GM23338 (cell line): ENCODE measurements around the gene CD14. TPM values are rescaled to one million over a fixed set of nuclear protein-coding genes. Genes with fewer than 3 reads are reported as not detected.
"Not testable (repeated sequence)": the region's sequence is repeated elsewhere in the genome, so short reads cannot be mapped to it uniquely, and the experiment has no call there.

Experiments
- ATAC-seq: fragments of 200-7000 bp; cut with Tn5 transposase; 3 replicates; pipeline ENCODE4 v1.9.1; 2020
- DNase-seq: peaks from one replicate; pipeline ENCODE4 v3.0.0-alpha.2; 2015; ENCODE audit warnings: low spot score
- H2AFZ ChIP-seq: fragments of 200-600 bp; sonication (generic); 2 replicates; pipeline ENCODE4 v1.8.0; 2016; ENCODE audit warnings: antibody characterized with exemption, mild to moderate bottlenecking, moderate library complexity
- H3F3A ChIP-seq: fragments of 200-600 bp; sonication (generic); replicated peaks from 2 replicates; pipeline ENCODE4 v1.8.0; 2017; ENCODE audit warnings: antibody characterized with exemption, mixed run types, low read depth
- H3K27ac ChIP-seq: fragments of 200-600 bp; sonication (generic); 2 replicates; pipeline ENCODE4 v1.6.1; 2016; ENCODE audit warnings: low read depth
- H3K27me3 ChIP-seq: fragments of 200-600 bp; sonication (generic); 2 replicates; pipeline ENCODE4 v1.8.0; 2016; ENCODE audit warnings: mild to moderate bottlenecking, mixed run types, moderate library complexity; ENCODE audit not compliant: insufficient read depth
- H3K36me3 ChIP-seq: fragments of 200-600 bp; sonication (generic); 2 replicates; pipeline ENCODE4 v1.8.0; 2016; ENCODE audit warnings: mild to moderate bottlenecking; ENCODE audit not compliant: insufficient read depth
- H3K4me1 ChIP-seq: fragments of 200-600 bp; sonication (generic); 2 replicates; pipeline ENCODE4 v1.8.0; 2016; ENCODE audit warnings: mild to moderate bottlenecking, moderate library complexity; ENCODE audit not compliant: insufficient read depth
- H3K4me2 ChIP-seq: fragments of 200-600 bp; sonication (generic); 2 replicates; pipeline ENCODE4 v1.7.1; 2017; ENCODE audit warnings: mixed run types
- H3K4me3 ChIP-seq: fragments of 200-600 bp; sonication (generic); 2 replicates; pipeline ENCODE4 v1.6.1; 2016; ENCODE audit warnings: mixed run types
- H3K79me2 ChIP-seq: fragments of 200-600 bp; sonication (generic); replicated peaks from 2 replicates; pipeline ENCODE4 v1.8.0; 2017; ENCODE audit warnings: mild to moderate bottlenecking; ENCODE audit not compliant: insufficient read depth
- H3K9me2 ChIP-seq: fragments of 200-600 bp; sonication (generic); 2 replicates; pipeline ENCODE4 v1.8.0; 2017; ENCODE audit not compliant: insufficient read depth
- H4K20me1 ChIP-seq: fragments of 200-600 bp; sonication (generic); replicated peaks from 2 replicates; pipeline ENCODE4 v1.8.0; 2017; ENCODE audit warnings: mild to moderate bottlenecking; ENCODE audit not compliant: insufficient read depth
- H3K27ac Mint-ChIP-seq: 2 replicates; pipeline ENCODE4 v1.8.0; 2020; ENCODE audit warnings: inconsistent platforms, mild to moderate bottlenecking, moderate library complexity, mixed read lengths
- H3K27me3 Mint-ChIP-seq: 3 replicates; pipeline ENCODE4 v1.8.0; 2022; ENCODE audit warnings: low read depth, mild to moderate bottlenecking, moderate library complexity, mixed read lengths, inconsistent platforms; ENCODE audit not compliant: insufficient read depth, poor library complexity
- H3K36me3 Mint-ChIP-seq: 3 replicates; pipeline ENCODE4 v1.8.0; 2021; ENCODE audit warnings: low read depth, mild to moderate bottlenecking, inconsistent platforms, moderate library complexity, mixed read lengths
- H3K4me1 Mint-ChIP-seq: 3 replicates; pipeline ENCODE4 v1.8.0; 2020; ENCODE audit warnings: mild to moderate bottlenecking, inconsistent platforms, mixed read lengths
- H3K4me3 Mint-ChIP-seq: 3 replicates; pipeline ENCODE4 v1.8.0; 2021; ENCODE audit warnings: moderate library complexity, mild to moderate bottlenecking, inconsistent platforms, mixed read lengths
- H3K9me3 Mint-ChIP-seq: 3 replicates; pipeline ENCODE4 v1.8.0; 2020; ENCODE audit warnings: moderate library complexity, mild to moderate bottlenecking, inconsistent platforms, mixed read lengths
- EZH2phosphoT487 ChIP-seq: fragments of 200-600 bp; sonication (generic); IDR thresholded peaks from one replicate; pipeline ENCODE4 v1.8.1; 2018; ENCODE audit warnings: antibody characterized with exemption; ENCODE audit not compliant: unreplicated experiment
- JUNB ChIP-seq: IDR thresholded peaks from one replicate; pipeline ENCODE4 v1.6.1; 2016; ENCODE audit warnings: antibody characterized with exemption; ENCODE audit not compliant: unreplicated experiment
- NANOG ChIP-seq: IDR thresholded peaks from 2 replicates; pipeline ENCODE4 v1.6.1; 2016; ENCODE audit warnings: antibody characterized with exemption, borderline replicate concordance
- POLR2AphosphoS5 ChIP-seq: IDR thresholded peaks from 2 replicates; pipeline ENCODE4 v1.6.1; 2016; ENCODE audit warnings: antibody characterized with exemption, low read depth
- ZNF114 ChIP-seq: fragments of 250-450 bp; sonication (Bioruptor Pico); IDR thresholded peaks from 2 replicates; pipeline ENCODE4 v1.5.0; 2020; ENCODE audit warnings: mild to moderate bottlenecking, moderate library complexity
- ZNF462 ChIP-seq: fragments of 250-450 bp; sonication (Bioruptor Pico); IDR thresholded peaks from 2 replicates; pipeline ENCODE4 v1.5.0; 2020; ENCODE audit warnings: mild to moderate bottlenecking, moderate library complexity
- polyA plus RNA-seq: library from polyadenylated mRNA; unstranded; fragments of >200 nt; fragmentation: Nextera tagmentation; extraction: Ambion mirVana; gene quantifications from 2 replicates; pipeline ENCODE4 v1.2.1, GENCODE V29; 2016
- total RNA-seq: library from RNA; depleted of rRNA; stranded (reverse); fragments of >200 nt; shearing (Covaris generic); gene quantifications from 2 replicates; pipeline ENCODE4 v1.2.3, GENCODE V29; 2014

The CD14 gene
- total and polyA plus RNA-seq, 2 experiments from 2014 or later: not detected

- Mint-ChIP-seq H3K9me3 (peaks cover 72% of the 10 kb centered on the region), H3K36me3 (peaks cover 12% of the 10 kb centered on the region)
- not testable (repeated sequence) for H3K4me2 ChIP-seq, ATAC-seq, H3K27ac ChIP-seq, H3K4me3 Mint-ChIP-seq, H3K79me2 ChIP-seq, H3K4me3 ChIP-seq, H3K4me1 Mint-ChIP-seq, H3K4me1 ChIP-seq, H2AFZ ChIP-seq, H4K20me1 ChIP-seq, H3F3A ChIP-seq, H3K27ac Mint-ChIP-seq, H3K36me3 ChIP-seq, H3K27me3 Mint-ChIP-seq, H3K27me3 ChIP-seq, H3K9me2 ChIP-seq, DNase-seq
Measured at GRCh38 chr5:140624886-140625285, 8.1 kb downstream of the CD14 start.

- not testable (repeated sequence) for H3K36me3 Mint-ChIP-seq, ATAC-seq, H3K9me2 ChIP-seq, H3K27ac ChIP-seq, H3K27me3 ChIP-seq, H3K79me2 ChIP-seq, H3K36me3 ChIP-seq, H4K20me1 ChIP-seq, H3F3A ChIP-seq, H3K4me2 ChIP-seq, H3K4me1 ChIP-seq, H2AFZ ChIP-seq, DNase-seq, H3K4me3 Mint-ChIP-seq, H3K4me3 ChIP-seq, H3K4me1 Mint-ChIP-seq, H3K27ac Mint-ChIP-seq, H3K27me3 Mint-ChIP-seq
- H3K9me3 Mint-ChIP-seq: peaks cover 72% of the 10 kb centered on the region
Measured at GRCh38 chr5:140623061-140623460, 9.9 kb downstream of the CD14 start.

- no peaks in the 10 kb centered on the region for H3K9me2 ChIP-seq
- H3K4me1 ChIP-seq: no peaks in the 10 kb centered on the region
- peaks cover 5% of the 10 kb centered on the region for H3K27me3 Mint-ChIP-seq
- TF ChIP-seq EZH2phosphoT487 (no peak), ZNF114 (CRISPR knock-in tag) (no peak), ZNF462 (CRISPR knock-in tag) (no peak), JUNB (no peak), POLR2AphosphoS5 (no peak), NANOG (no peak)
- H3K4me3 Mint-ChIP-seq: no peak overlapping the region
- ATAC-seq (no peak), DNase-seq (no peak)
- H3F3A ChIP-seq: no peaks in the 10 kb centered on the region
- H3K27me3 ChIP-seq: no peaks in the 10 kb centered on the region
- no peak overlapping the region for H3K4me2 ChIP-seq
- H3K27ac Mint-ChIP-seq: no peak overlapping the region
- H3K36me3 Mint-ChIP-seq: peaks cover 5% of the 10 kb centered on the region; the same call in 2 of the 3 replicates
- H3K4me3 ChIP-seq: no peak overlapping the region
- peaks cover 2% of the 10 kb centered on the region; the same call in 1 of the 2 replicates for H3K36me3 ChIP-seq
- H4K20me1 ChIP-seq: no peaks in the 10 kb centered on the region
- H3K4me1 Mint-ChIP-seq: no peaks in the 10 kb centered on the region
- H3K27ac ChIP-seq: no peak overlapping the region
- no peak overlapping the region for H2AFZ ChIP-seq
- peaks cover 71% of the 10 kb centered on the region for H3K9me3 Mint-ChIP-seq
- no peaks in the 10 kb centered on the region for H3K79me2 ChIP-seq
Measured at GRCh38 chr5:140622301-140622700, 10.7 kb downstream of the CD14 start.
